HEK293 (cell line): ENCODE results near the gene SENP1.

Experiments used
- ATF2 ChIP-seq: fragments of 450-650 bp; formaldehyde crosslinking; IDR thresholded peaks from 2 replicates; pipeline ENCODE4 v1.5.1; 2016; ENCODE audit warnings: missing biosample characterization, missing genetic modification characterization, low read depth
- REST ChIP-seq: fragments of 450-650 bp; formaldehyde crosslinking; IDR thresholded peaks from 2 replicates; pipeline ENCODE4 v1.5.1; 2016; ENCODE audit warnings: missing biosample characterization, missing genetic modification characterization
- TSHZ1 ChIP-seq: fragments of 450-650 bp; formaldehyde crosslinking; IDR thresholded peaks from 2 replicates; pipeline ENCODE4 v1.5.1; 2016; ENCODE audit warnings: missing biosample characterization, missing genetic modification characterization, borderline replicate concordance
- ZBTB26 ChIP-seq: fragments of 450-650 bp; formaldehyde crosslinking; optimal IDR thresholded peaks from 2 replicates; pipeline ENCODE3; 2016; ENCODE audit warnings: missing biosample characterization, mild to moderate bottlenecking, missing genetic modification characterization
- ZFP69B ChIP-seq: fragments of 450-650 bp; formaldehyde crosslinking; IDR thresholded peaks from 2 replicates; pipeline ENCODE4 v1.5.1; 2016; ENCODE audit warnings: missing biosample characterization, missing genetic modification characterization
- ZNF133 ChIP-seq: fragments of 450-650 bp; formaldehyde crosslinking; IDR thresholded peaks from 2 replicates; pipeline ENCODE4 v1.5.1; 2016; ENCODE audit warnings: missing biosample characterization, missing genetic modification characterization
- ZNF174 ChIP-seq: fragments of 450-650 bp; formaldehyde crosslinking; IDR thresholded peaks from 2 replicates; pipeline ENCODE4 v1.5.0; 2017; ENCODE audit warnings: missing biosample characterization, mild to moderate bottlenecking, missing genetic modification characterization
- ZNF274 ChIP-seq, 2 experiments: fragments of 200-500 bp in 1 of 2; fragments of 450-650 bp in 1 of 2; sonication (Bioruptor generic) in 1 of 2; formaldehyde crosslinking in 1 of 2; IDR thresholded peaks; 2 replicates each; pipeline versions ENCODE4 v1.5.1 to v1.6.1; 2014 to 2016; ENCODE audit warnings: borderline replicate concordance in 1 of 2, inconsistent platforms in 1 of 2, low read length in 1 of 2, missing biosample characterization in 1 of 2, missing genetic modification characterization in 1 of 2
- ZNF37A ChIP-seq: fragments of 450-650 bp; IDR thresholded peaks from 2 replicates; pipeline ENCODE4 v1.5.1; 2018; ENCODE audit warnings: missing biosample characterization, missing genetic modification characterization
- ZNF623 ChIP-seq: fragments of 450-650 bp; formaldehyde crosslinking; IDR thresholded peaks from 2 replicates; pipeline ENCODE4 v1.5.1; 2016; ENCODE audit warnings: missing biosample characterization, missing genetic modification characterization
- ZNF658 ChIP-seq: fragments of 450-650 bp; formaldehyde crosslinking; IDR thresholded peaks from 2 replicates; pipeline ENCODE4; 2016; ENCODE audit warnings: missing biosample characterization, missing genetic modification characterization
- TF ChIP-seq, protein P1 (sequence below): fragments of 450-650 bp; formaldehyde crosslinking; IDR thresholded peaks from 2 replicates; pipeline ENCODE4 v1.5.1; 2016; ENCODE audit warnings: missing biosample characterization, missing genetic modification characterization

DNA sequence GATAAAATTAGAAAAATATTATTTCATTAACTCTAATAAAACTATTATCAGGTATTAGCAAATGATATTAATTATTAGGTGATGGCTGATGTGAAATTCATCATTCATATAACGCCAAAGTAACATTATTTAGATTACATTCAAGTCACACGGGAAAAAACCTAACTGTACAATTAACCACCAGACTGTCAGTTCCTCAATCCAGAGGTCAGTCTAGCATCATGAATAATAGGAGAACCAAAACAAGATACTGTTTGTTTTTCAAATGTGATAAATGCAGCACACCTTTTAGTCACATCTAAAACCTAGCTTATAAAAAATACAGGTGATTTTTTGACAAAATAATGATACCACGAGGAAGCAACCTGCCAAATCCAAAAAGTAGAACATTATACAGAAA is 19.6 kb downstream of the SENP1 start:
- TF ChIP-seq, protein P1, sequence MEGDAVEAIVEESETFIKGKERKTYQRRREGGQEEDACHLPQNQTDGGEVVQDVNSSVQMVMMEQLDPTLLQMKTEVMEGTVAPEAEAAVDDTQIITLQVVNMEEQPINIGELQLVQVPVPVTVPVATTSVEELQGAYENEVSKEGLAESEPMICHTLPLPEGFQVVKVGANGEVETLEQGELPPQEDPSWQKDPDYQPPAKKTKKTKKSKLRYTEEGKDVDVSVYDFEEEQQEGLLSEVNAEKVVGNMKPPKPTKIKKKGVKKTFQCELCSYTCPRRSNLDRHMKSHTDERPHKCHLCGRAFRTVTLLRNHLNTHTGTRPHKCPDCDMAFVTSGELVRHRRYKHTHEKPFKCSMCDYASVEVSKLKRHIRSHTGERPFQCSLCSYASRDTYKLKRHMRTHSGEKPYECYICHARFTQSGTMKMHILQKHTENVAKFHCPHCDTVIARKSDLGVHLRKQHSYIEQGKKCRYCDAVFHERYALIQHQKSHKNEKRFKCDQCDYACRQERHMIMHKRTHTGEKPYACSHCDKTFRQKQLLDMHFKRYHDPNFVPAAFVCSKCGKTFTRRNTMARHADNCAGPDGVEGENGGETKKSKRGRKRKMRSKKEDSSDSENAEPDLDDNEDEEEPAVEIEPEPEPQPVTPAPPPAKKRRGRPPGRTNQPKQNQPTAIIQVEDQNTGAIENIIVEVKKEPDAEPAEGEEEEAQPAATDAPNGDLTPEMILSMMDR (tag by site-specific recombination) = no peak
- TF ChIP-seq ZBTB26 (tag by site-specific recombination) (no peak), ZNF37A (tag by site-specific recombination) (no peak), ATF2 (no peak), ZNF133 (tag by site-specific recombination) (no peak), REST (no peak), ZNF623 (tag by site-specific recombination) (no peak), ZNF658 (tag by site-specific recombination) (no peak), ZFP69B (tag by site-specific recombination) (no peak), TSHZ1 (no peak), ZNF274 (IDR thresholded peaks at IDR 0.05; ENCODE audit: low read length) (no peak), ZNF274 (tag by site-specific recombination; IDR thresholded peaks at IDR 0.05; ENCODE audit: borderline replicate concordance) (no peak), ZNF174 (tag by site-specific recombination) (no peak)
